GM13977 (cell line): ENCODE data around the gene ALDH1A1.

Experiments
- DNase-seq: peaks from one replicate; pipeline ENCODE4 v3.0.0; 2012; ENCODE audit warnings: low spot score
- in situ Hi-C: fragments of 300-500 bp; cut with MboI; formaldehyde crosslinking; loops from one replicate; pipeline ENCODE4 v1.12.0; 2022; ENCODE audit warnings: low sequenced_read_pairs, low pct_unique_long_range_greater_than_20kb, mixed read lengths, inconsistent platforms; ENCODE audit not compliant: unreplicated experiment
- TF ChIP-seq, protein P1 (sequence below): IDR thresholded peaks from 2 replicates; pipeline ENCODE4 v1.5.1; 2012; ENCODE audit warnings: mild to moderate bottlenecking, control low read depth; ENCODE audit not compliant: insufficient read depth; ENCODE audit errors: extremely low read depth, missing control alignments

ALDH1A1 gene

DNA sequence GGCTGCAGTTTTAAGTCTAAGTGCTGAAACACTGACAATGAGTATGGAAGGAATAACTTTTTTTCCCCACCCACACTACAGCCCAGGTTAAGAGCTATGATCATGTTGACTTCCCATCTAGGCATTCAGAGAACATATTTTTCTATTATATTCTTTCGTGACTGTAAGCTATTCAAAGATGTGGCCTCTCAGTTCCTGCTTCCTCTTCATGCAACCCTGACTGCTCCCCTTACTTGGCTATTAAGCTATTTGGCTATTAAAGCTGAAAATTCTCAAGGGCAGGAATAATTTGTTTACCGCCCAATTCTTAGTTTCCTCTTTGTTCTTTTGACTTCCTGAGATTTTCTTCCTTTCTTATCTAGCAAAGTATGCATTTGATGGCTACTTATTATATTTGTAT lies 18.6 kb upstream of the ALDH1A1 start:
- in situ Hi-C loops: no loop called here
- TF ChIP-seq, protein P1, sequence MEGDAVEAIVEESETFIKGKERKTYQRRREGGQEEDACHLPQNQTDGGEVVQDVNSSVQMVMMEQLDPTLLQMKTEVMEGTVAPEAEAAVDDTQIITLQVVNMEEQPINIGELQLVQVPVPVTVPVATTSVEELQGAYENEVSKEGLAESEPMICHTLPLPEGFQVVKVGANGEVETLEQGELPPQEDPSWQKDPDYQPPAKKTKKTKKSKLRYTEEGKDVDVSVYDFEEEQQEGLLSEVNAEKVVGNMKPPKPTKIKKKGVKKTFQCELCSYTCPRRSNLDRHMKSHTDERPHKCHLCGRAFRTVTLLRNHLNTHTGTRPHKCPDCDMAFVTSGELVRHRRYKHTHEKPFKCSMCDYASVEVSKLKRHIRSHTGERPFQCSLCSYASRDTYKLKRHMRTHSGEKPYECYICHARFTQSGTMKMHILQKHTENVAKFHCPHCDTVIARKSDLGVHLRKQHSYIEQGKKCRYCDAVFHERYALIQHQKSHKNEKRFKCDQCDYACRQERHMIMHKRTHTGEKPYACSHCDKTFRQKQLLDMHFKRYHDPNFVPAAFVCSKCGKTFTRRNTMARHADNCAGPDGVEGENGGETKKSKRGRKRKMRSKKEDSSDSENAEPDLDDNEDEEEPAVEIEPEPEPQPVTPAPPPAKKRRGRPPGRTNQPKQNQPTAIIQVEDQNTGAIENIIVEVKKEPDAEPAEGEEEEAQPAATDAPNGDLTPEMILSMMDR: no peak
- DNase-seq: no peak

- in situ Hi-C loops: no loop called here
- TF ChIP-seq, protein P1: no peak
- no peak for DNase-seq
Measured at GRCh38 chr9:72960446-72960845, 7.6 kb upstream of the ALDH1A1 start.

- DNase-seq: no peak
- TF ChIP-seq, protein P1: no peak
- in situ Hi-C loops: no loop called here
Measured at GRCh38 chr9:72958485-72959281, 5.8 kb upstream of the ALDH1A1 start.

GRCh38 chr9:72955571-72955970 lies 2.7 kb upstream of the ALDH1A1 start:
- DNase-seq: no peak
- TF ChIP-seq, protein P1: no peak
- in situ Hi-C loops: no loop called here

DNA sequence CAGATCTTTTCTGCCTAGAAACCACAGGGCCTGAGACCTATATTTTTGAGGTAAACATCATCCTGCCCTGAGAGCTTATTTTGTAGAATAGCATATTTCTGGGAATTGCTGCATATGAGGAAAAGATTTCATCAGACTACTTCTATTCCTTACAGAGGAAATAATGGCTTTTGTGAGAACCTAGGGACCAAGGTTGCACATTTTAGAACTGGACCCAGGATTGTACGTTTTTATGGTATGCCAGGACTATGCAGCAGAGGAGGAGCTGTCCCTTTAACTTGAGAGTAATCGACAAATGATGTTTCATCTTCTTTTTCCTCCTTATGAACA lies 2.2 kb upstream of the ALDH1A1 start:
- DNase-seq: no peak
- in situ Hi-C loops: no loop called here
- TF ChIP-seq, protein P1: no peak

GRCh38 chr9:72954431-72955125 lies 1.7 kb upstream of the ALDH1A1 start:
- TF ChIP-seq, protein P1: no peak
- no peak for DNase-seq
- in situ Hi-C loops: no loop called here
